Parathyroid adenoma (tissue), 2 donors: ENCODE measurements around the gene PKIG.

Experiments
- H2AFZ ChIP-seq: fragments of 300-600 bp; sonication (generic); one replicate; pipeline ENCODE4 v1.7.0; 2017; ENCODE audit warnings: antibody characterized with exemption, mild to moderate bottlenecking
- H3K27ac ChIP-seq: fragments of 300-600 bp; sonication (generic); one replicate; pipeline ENCODE4 v1.7.0; 2017
- H3K27me3 ChIP-seq: fragments of 300-600 bp; sonication (generic); one replicate; pipeline ENCODE4 v1.7.0; 2017; ENCODE audit warnings: low read length; ENCODE audit not compliant: control insufficient read depth, insufficient read depth
- H3K36me3 ChIP-seq: fragments of 300-600 bp; sonication (generic); one replicate; pipeline ENCODE4 v1.7.0; 2017; ENCODE audit warnings: low read length; ENCODE audit not compliant: control insufficient read depth, insufficient read depth
- H3K4me1 ChIP-seq: fragments of 300-600 bp; sonication (generic); one replicate; pipeline ENCODE4 v1.7.0; 2017; ENCODE audit warnings: control low read depth
- H3K4me2 ChIP-seq: fragments of 300-600 bp; sonication (generic); one replicate; pipeline ENCODE4 v1.7.0; 2017; ENCODE audit warnings: low read length
- H3K4me3 ChIP-seq: fragments of 300-600 bp; sonication (generic); one replicate; pipeline ENCODE4 v1.7.0; 2017; ENCODE audit warnings: low read depth, low read length
- H3K79me2 ChIP-seq: fragments of 300-600 bp; sonication (generic); one replicate; pipeline ENCODE4 v1.7.0; 2017; ENCODE audit warnings: control low read depth
- H3K9ac ChIP-seq: fragments of 300-600 bp; sonication (generic); one replicate; pipeline ENCODE4 v1.7.0; 2017; ENCODE audit warnings: mild to moderate bottlenecking
- H3K9me3 ChIP-seq: fragments of 300-600 bp; sonication (generic); one replicate; pipeline ENCODE4 v1.7.0; 2017; ENCODE audit warnings: low read length; ENCODE audit not compliant: control insufficient read depth
- CTCF ChIP-seq: fragments of 300-600 bp; sonication (generic); IDR thresholded peaks from one replicate; pipeline ENCODE4 v1.7.0; 2017; ENCODE audit warnings: antibody characterized with exemption, mild to moderate bottlenecking
- donor health status: primary hyperparathyroidism.

PKIG gene

GRCh38 chr20:44540834-44541233, 41.5 kb upstream of the PKIG start:
- TF ChIP-seq CTCF = no peak
- Histone ChIP-seq H3K4me2 (no peak overlapping the region), H3K27ac (no peak overlapping the region)

GRCh38 chr20:44541992-44542391, 40.4 kb upstream of the PKIG start:
- peaks cover 19% of the 10 kb centered on the region for H3K4me1 ChIP-seq
- peak overlapping the region; percentile 9 for H3K4me2 ChIP-seq
- H3K27me3 ChIP-seq = no peaks in the 10 kb centered on the region
- no peaks in the 10 kb centered on the region for H3K9me3 ChIP-seq
- peak overlapping the region; percentile 45 for H3K27ac ChIP-seq
- H2AFZ ChIP-seq = peak overlapping the region; percentile 26
- no peaks in the 10 kb centered on the region for H3K36me3 ChIP-seq
- H3K4me3 ChIP-seq = no peak overlapping the region
- no peak overlapping the region for H3K9ac ChIP-seq
- no peak for TF ChIP-seq CTCF
- peaks cover 17% of the 10 kb centered on the region for H3K79me2 ChIP-seq

More at GRCh38 chr20:44540834-44541233, 41.5 kb upstream of the PKIG start:
- H3K27me3 ChIP-seq = no peaks in the 10 kb centered on the region
- H2AFZ ChIP-seq = no peak overlapping the region
- peaks cover 19% of the 10 kb centered on the region for H3K4me1 ChIP-seq
- H3K9me3 ChIP-seq = no peaks in the 10 kb centered on the region
- H3K36me3 ChIP-seq = no peaks in the 10 kb centered on the region
- no peak overlapping the region for H3K4me3 ChIP-seq
- H3K9ac ChIP-seq = no peak overlapping the region
- peaks cover 21% of the 10 kb centered on the region for H3K79me2 ChIP-seq

- Histone ChIP-seq H3K9ac (no peak overlapping the region), H3K27ac (peak overlapping the region; percentile 11), H3K4me3 (no peak overlapping the region), H3K4me1 (peaks cover 19% of the 10 kb centered on the region), H2AFZ (no peak overlapping the region), H3K27me3 (no peaks in the 10 kb centered on the region), H3K9me3 (no peaks in the 10 kb centered on the region), H3K36me3 (no peaks in the 10 kb centered on the region), H3K4me2 (no peak overlapping the region), H3K79me2 (peaks cover 17% of the 10 kb centered on the region)
- no peak for TF ChIP-seq CTCF
Observed at GRCh38 chr20:44542890-44543289, 39.5 kb upstream of the PKIG start.

- H3K4me2 ChIP-seq = no peak overlapping the region
- H3K4me3 ChIP-seq = no peak overlapping the region
- no peak for TF ChIP-seq CTCF
- peaks cover 19% of the 10 kb centered on the region for H3K4me1 ChIP-seq
- H3K9me3 ChIP-seq = no peaks in the 10 kb centered on the region
- no peak overlapping the region for H2AFZ ChIP-seq
- H3K9ac ChIP-seq = no peak overlapping the region
- H3K79me2 ChIP-seq = peaks cover 17% of the 10 kb centered on the region
- no peaks in the 10 kb centered on the region for H3K36me3 ChIP-seq
- peak overlapping the region; percentile 11 for H3K27ac ChIP-seq
- no peaks in the 10 kb centered on the region for H3K27me3 ChIP-seq
Observed at GRCh38 chr20:44543358-44543757, 39.0 kb upstream of the PKIG start.

- no peak overlapping the region for H3K4me2 ChIP-seq
- H3K79me2 ChIP-seq = peaks cover 10% of the 10 kb centered on the region
- no peak for TF ChIP-seq CTCF
- peaks cover 19% of the 10 kb centered on the region for H3K4me1 ChIP-seq
- H3K9ac ChIP-seq = no peak overlapping the region
- no peaks in the 10 kb centered on the region for H3K9me3 ChIP-seq
- H3K36me3 ChIP-seq = no peaks in the 10 kb centered on the region
- H2AFZ ChIP-seq = no peak overlapping the region
- H3K27ac ChIP-seq = peak overlapping the region; percentile 13
- H3K4me3 ChIP-seq = no peak overlapping the region
- H3K27me3 ChIP-seq = no peaks in the 10 kb centered on the region
Observed at GRCh38 chr20:44544263-44544662, 38.1 kb upstream of the PKIG start.
